K562 (cell line): ENCODE results near the gene LRIT1. TPM values are rescaled to one million over a fixed set of nuclear protein-coding genes. Genes with fewer than 3 reads are reported as not detected.

ENCODE experiments used
- ATAC-seq: fragments of 200-7000 bp; cut with Tn5 transposase; 3 replicates; pipeline ENCODE4 v1.9.1; 2020; ENCODE audit warnings: moderate library complexity
- BruUV-seq: library from RNA; stranded (reverse); fragments of 400-500 nt; replicated peaks from 2 replicates; lab custom pipeline; 2021; lab: Mats Ljungman, UMichigan
- CTCF ChIA-PET: fragments of 300-600 bp; formaldehyde crosslinking; extraction: SDS; loops from one replicate; lab custom pipeline; 2021; ENCODE audit warnings: low intra/inter-chr PET ratio; lab: Yijun Ruan, JAX
- POLR2A ChIA-PET: fragments of 300-600, 350-650 bp; sonication (Branson Sonifier 250); formaldehyde crosslinking; extraction: SDS; loops from one replicate; lab custom pipeline; 2021; ENCODE audit warnings: antibody characterized with exemption, inconsistent platforms; lab: Yijun Ruan, JAX
- DNase-seq, 4 experiments: peaks; one replicate each; pipeline versions ENCODE4 v3.0.0 to v3.0.0-alpha.2; 2011 to 2018; ENCODE audit warnings: low spot score in 3 of 4, mixed read lengths in 3 of 4; ENCODE audit errors: extremely low read depth in 1 of 4
- FAIRE-seq: peaks from 2 replicates; lab custom pipeline; 2011; peaks lifted over from hg19 to GRCh38; lab: Jason Lieb, UNC
- H2AFZ ChIP-seq: 2 replicates; pipeline ENCODE4 v1.6.0; 2011; ENCODE audit warnings: low read depth, low read length, control low read depth, inconsistent platforms
- H3K27ac ChIP-seq: fragments of 200-600 bp; 3 replicates; pipeline ENCODE4 v1.8.0; 2011; ENCODE audit warnings: low read depth, mild to moderate bottlenecking, control low read depth, inconsistent platforms, low read length, moderate library complexity, mixed read lengths; ENCODE audit errors: extremely low read depth
- H3K27me3 ChIP-seq, 2 experiments: fragments of 300-600 bp in 1 of 2; 2 replicates in 1 of 2; 3 replicates in 1 of 2; pipeline versions ENCODE4 v1.6.0 to v1.8.0; 2011; ENCODE audit warnings: inconsistent platforms in 2 of 2, low read length in 2 of 2, mild to moderate bottlenecking in 1 of 2, mixed read lengths in 1 of 2, moderate library complexity in 1 of 2; ENCODE audit not compliant: control insufficient read depth in 2 of 2, insufficient read depth in 2 of 2
- H3K36me3 ChIP-seq: fragments of 300-600 bp; 3 replicates; pipeline ENCODE4 v1.8.0; 2011; ENCODE audit warnings: mild to moderate bottlenecking, low read length, inconsistent platforms; ENCODE audit not compliant: control insufficient read depth, insufficient read depth
- H3K4me1 ChIP-seq, 2 experiments: fragments of 200-600 bp in 1 of 2; replicated peaks in 1 of 2; 2 replicates in 1 of 2; 3 replicates in 1 of 2; pipeline versions ENCODE4 v1.5.1 to v1.8.0; 2011; ENCODE audit warnings: inconsistent platforms in 2 of 2, low read length in 2 of 2, mild to moderate bottlenecking in 1 of 2, mixed read lengths in 1 of 2, moderate library complexity in 1 of 2; ENCODE audit not compliant: control insufficient read depth in 2 of 2, insufficient read depth in 2 of 2
- H3K4me2 ChIP-seq: 2 replicates; pipeline ENCODE4 v1.6.1; 2011; ENCODE audit warnings: low read length, control low read depth, inconsistent platforms, mixed read lengths; ENCODE audit not compliant: insufficient read depth
- H3K4me3 ChIP-seq: fragments of 200-600 bp; sonication (generic), shearing (Covaris generic); 2 replicates; pipeline ENCODE4 v1.5.1; 2016; ENCODE audit warnings: control low read depth, inconsistent platforms
- H3K79me2 ChIP-seq: fragments of 200-600 bp; 3 replicates; pipeline ENCODE4 v1.8.0; 2011; ENCODE audit warnings: low read length, inconsistent platforms; ENCODE audit not compliant: control insufficient read depth, insufficient read depth
- H3K9ac ChIP-seq, 2 experiments: 2 replicates each; pipeline versions ENCODE4 v1.6.0 to v1.6.1; 2011; ENCODE audit warnings: low read depth in 2 of 2, low read length in 2 of 2, control low read depth in 1 of 2, inconsistent platforms in 1 of 2, mild to moderate bottlenecking in 1 of 2, mixed read lengths in 1 of 2; ENCODE audit not compliant: insufficient read depth in 1 of 2
- H3K9me1 ChIP-seq: one replicate; pipeline ENCODE4 v1.6.0; 2011; ENCODE audit warnings: inconsistent platforms, mild to moderate bottlenecking, low read length, moderate library complexity; ENCODE audit not compliant: control insufficient read depth, insufficient read depth
- H3K9me3 ChIP-seq: replicated peaks from 2 replicates; pipeline ENCODE4 v1.5.1; 2011; ENCODE audit warnings: low read depth, low read length, inconsistent platforms; ENCODE audit not compliant: control insufficient read depth, insufficient read depth
- H4K20me1 ChIP-seq: replicated peaks from 2 replicates; pipeline ENCODE4 v1.6.1; 2011; ENCODE audit warnings: low read length, inconsistent platforms, mixed read lengths; ENCODE audit not compliant: control insufficient read depth, insufficient read depth
- BACH1 ChIP-seq: fragments of 200-800 bp; sonication (Bioruptor generic); IDR thresholded peaks from 2 replicates; pipeline ENCODE4 v1.6.1; 2016; ENCODE audit warnings: missing genetic modification characterization, missing compliant biosample characterization
- ESRRA ChIP-seq: fragments of 450-650 bp; IDR thresholded peaks from 2 replicates; pipeline ENCODE4 v1.6.1; 2014; ENCODE audit warnings: low read depth, mild to moderate bottlenecking, moderate library complexity, borderline replicate concordance
- NBN ChIP-seq: fragments of 450-650 bp; IDR thresholded peaks from 2 replicates; pipeline ENCODE4 v1.6.1; 2016; ENCODE audit warnings: low read depth, mild to moderate bottlenecking
- NR4A1 ChIP-seq, 2 experiments: fragments of 250-450 bp in 1 of 2; fragments of 450-650 bp in 1 of 2; sonication (Bioruptor Pico) in 1 of 2; IDR thresholded peaks; 2 replicates each; pipeline versions ENCODE4 v1.4.0 to v1.6.1; 2016 to 2020; ENCODE audit warnings: mild to moderate bottlenecking in 2 of 2, missing compliant biosample characterization in 1 of 2, missing genetic modification characterization in 1 of 2, moderate library complexity in 1 of 2
- POLR3G ChIP-seq: IDR thresholded peaks from 2 replicates; pipeline ENCODE4 v1.6.1; 2011; ENCODE audit not compliant: insufficient read length, insufficient replicate concordance; ENCODE audit errors: extremely low read depth
- SRSF3 ChIP-seq: fragments of 200-400 bp; formaldehyde crosslinking; IDR thresholded peaks from 2 replicates; pipeline ENCODE4 v1.6.1; 2016; ENCODE audit warnings: mild to moderate bottlenecking, low read length, moderate library complexity; ENCODE audit not compliant: insufficient read depth
- TAF9B ChIP-seq: fragments of 450-650 bp; IDR thresholded peaks from 2 replicates; pipeline ENCODE4 v1.6.1; 2018; ENCODE audit warnings: mild to moderate bottlenecking; ENCODE audit not compliant: partially characterized antibody
- ZNF316 ChIP-seq: fragments of 450-650 bp; IDR thresholded peaks from 2 replicates; pipeline ENCODE4 v1.6.1; 2016
- WGBS: fragments of 100-300 bp; shearing (Covaris generic); methylation state at CpG from one replicate; pipeline ENCODE4 v1.1.6; 2016; ENCODE audit warnings: low coverage, mixed read lengths; ENCODE audit not compliant: insufficient coverage; ENCODE audit errors: missing lambda C conversion rate; 5-methylcytosine and 5-hydroxymethylcytosine counted together
- in situ Hi-C: fragments of 300-500 bp; cut with MboI; formaldehyde crosslinking; loops from 4 replicates; pipeline ENCODE4 v1.15.0; 2018; ENCODE audit warnings: inconsistent platforms, mixed read lengths
- intact Hi-C: fragments of 100-400 bp; cut with micrococcal nuclease; formaldehyde crosslinking; loops from 2 replicates; pipeline ENCODE4 v1.14.2; 2022
- polyA plus RNA-seq, 8 experiments: library from polyadenylated mRNA; depleted of rRNA in 4 of 8; stranded (reverse) in 5 of 8; unstranded in 3 of 8; fragments of >200 nt; fragmentation: Nextera tagmentation in 2 of 8; fragmentation: Illumina TruSeq in 1 of 8; extraction: Ambion mirVana in 2 of 8; extraction: Trizol in 1 of 8; gene quantifications; 2 replicates each; pipeline versions ENCODE4 v1.2.1 to v1.2.3, GENCODE V29; 2011 to 2014; ENCODE audit warnings: inconsistent platforms in 1 of 8, missing spikeins in 1 of 8
- total RNA-seq, 7 experiments: library from RNA; depleted of rRNA in 6 of 7; stranded (reverse); fragments of >200 nt in 6 of 7; fragmentation: Illumina TruSeq in 2 of 7; extraction: Trizol in 2 of 7; gene quantifications; 2 replicates each; pipeline versions ENCODE4 v1.2.1 to v1.2.3, GENCODE V29; 2011 to 2021; ENCODE audit warnings: low replicate concordance in 1 of 7

Gene LRIT1
- total and polyA plus RNA-seq, 9 of the 15 experiments (the other 6 are each of a cell fraction or from before 2014, with no cell fraction given): not detected

- peaks cover 24 to 80% of the 10 kb centered on the region in 2 experiments; a peak in 4 of 5 replicates for H3K27me3 ChIP-seq
- no peak overlapping the region for H3K27ac ChIP-seq
- no peak for ATAC-seq
- no peak for FAIRE-seq
- no peaks in the 10 kb centered on the region for H3K36me3 ChIP-seq
- H3K9me3 ChIP-seq: no peaks in the 10 kb centered on the region
- H4K20me1 ChIP-seq: peaks cover 6% of the 10 kb centered on the region
- ChIA-PET POLR2A (interaction anchor here (1.5 kb wide), 1 partner anchor 22 kb away, joined by 4 read pairs; no protein-coding TSS in a partner anchor), CTCF (no interaction called here)
- WGBS: 0% methylated on average over 3 of the region's 3 CpGs
- no peak overlapping the region for H3K9ac ChIP-seq
- intact Hi-C loops: no loop called here
- H3K4me1 ChIP-seq: peaks cover 0 to 15% of the 10 kb centered on the region in 2 experiments; a peak in 3 of 5 replicates
- H2AFZ ChIP-seq: no peak overlapping the region
- no peak for TF ChIP-seq ESRRA
- TF ChIP-seq ZNF316: no peak
- TF ChIP-seq BACH1 (tag): no peak
- TF ChIP-seq, all 486 proteins: peak for 0
- in situ Hi-C loops: no loop called here
- Histone ChIP-seq H3K4me3 (no peak overlapping the region), H3K4me2 (no peak overlapping the region), H3K9me1 (no peaks in the 10 kb centered on the region), H3K79me2 (no peaks in the 10 kb centered on the region)
- BruUV-seq: no TSS peak
- DNase-seq: no peak
Measured at GRCh38 chr10:84190621-84191020, 50.7 kb downstream of the LRIT1 start.

GRCh38 chr10:84188815-84189214 lies 52.5 kb downstream of the LRIT1 start:
- H3K4me1 ChIP-seq: no peaks in the 10 kb centered on the region; a peak in 1 of 5 replicates
- no peak overlapping the region for H2AFZ ChIP-seq
- H3K9ac ChIP-seq: no peak overlapping the region
- ChIA-PET CTCF (no interaction called here), POLR2A (interaction anchor here (1.7 kb wide), 1 partner anchor 9 kb away, joined by 4 read pairs; no protein-coding TSS in a partner anchor)
- TF ChIP-seq NR4A1 (CRISPR knock-in tag; IDR thresholded peaks at IDR 0.05) (no peak), NR4A1 (tag; IDR thresholded peaks at IDR 0.05) (no peak), SRSF3 (no peak), NBN (no peak), POLR3G (no peak), TAF9B (no peak)
- H4K20me1 ChIP-seq: peaks cover 5% of the 10 kb centered on the region
- H3K27ac ChIP-seq: no peak overlapping the region
- in situ Hi-C loops (no loop called here), intact Hi-C loops (no loop called here)
- DNase-seq: no peak
- H3K79me2 ChIP-seq: no peaks in the 10 kb centered on the region
- no peak overlapping the region for H3K4me2 ChIP-seq
- H3K27me3 ChIP-seq: peaks cover 8 to 67% of the 10 kb centered on the region in 2 experiments; a peak in 4 of 5 replicates
- no peaks in the 10 kb centered on the region for H3K9me3 ChIP-seq
- no TSS peak for BruUV-seq
- no peak overlapping the region for H3K4me3 ChIP-seq
- H3K9me1 ChIP-seq: no peaks in the 10 kb centered on the region
- no peak for FAIRE-seq
- H3K36me3 ChIP-seq: no peaks in the 10 kb centered on the region
- ATAC-seq: no peak
- WGBS: 0% methylated on average over 3 of the region's 3 CpGs
